HepG2 (cell line): ENCODE measurements around the gene LMAN2. TPM values are rescaled to one million over a fixed set of nuclear protein-coding genes. Genes with fewer than 3 reads are reported as not detected.

ENCODE experiments used
- BORCS8-MEF2B ChIP-seq: sonication (generic); formaldehyde crosslinking; IDR thresholded peaks from 2 replicates; pipeline ENCODE4 v1.8.0; 2022; ENCODE audit warnings: mild to moderate bottlenecking, missing genetic modification reagents
- GABPB1 ChIP-seq: IDR thresholded peaks from 2 replicates; pipeline ENCODE4 v1.6.1; 2016; ENCODE audit warnings: mild to moderate bottlenecking, missing genetic modification reagents, moderate library complexity, missing compliant biosample characterization
- HCFC1 ChIP-seq: fragments of 150-350 bp; IDR thresholded peaks from 2 replicates; pipeline ENCODE4 v1.6.1; 2014; ENCODE audit warnings: low read depth, low read length
- ISL2 ChIP-seq: sonication (generic); formaldehyde crosslinking; IDR thresholded peaks from 2 replicates; pipeline ENCODE4 v1.5.0; 2020; ENCODE audit warnings: missing genetic modification reagents
- POGK ChIP-seq: sonication (generic); formaldehyde crosslinking; conservative IDR thresholded peaks from 2 replicates; pipeline ENCODE4 v1.8.0; 2022; ENCODE audit warnings: mild to moderate bottlenecking, moderate library complexity, missing genetic modification reagents
- RERE ChIP-seq: IDR thresholded peaks from 2 replicates; pipeline ENCODE4 v1.6.1; 2016; ENCODE audit warnings: low read depth, missing genetic modification reagents, missing compliant biosample characterization
- SKI ChIP-seq: fragments of 450-650 bp; IDR thresholded peaks from one replicate; pipeline ENCODE4 v1.6.1; 2018; ENCODE audit warnings: mild to moderate bottlenecking; ENCODE audit not compliant: partially characterized antibody
- TFDP1 ChIP-seq: IDR thresholded peaks from 2 replicates; pipeline ENCODE4 v1.6.1; 2016; ENCODE audit warnings: missing compliant biosample characterization, missing genetic modification reagents, borderline replicate concordance
- THAP9 ChIP-seq: sonication (generic); formaldehyde crosslinking; IDR thresholded peaks from 2 replicates; pipeline ENCODE4; 2020; ENCODE audit warnings: missing genetic modification reagents, mild to moderate bottlenecking, borderline replicate concordance
- XRCC5 ChIP-seq: fragments of 200-400 bp; formaldehyde crosslinking; optimal IDR thresholded peaks from 2 replicates; pipeline ENCODE3; 2017; ENCODE audit warnings: mild to moderate bottlenecking, low read length
- ZNF430 ChIP-seq: sonication (generic); formaldehyde crosslinking; IDR thresholded peaks from 2 replicates; pipeline ENCODE4 v1.9.0; 2021; ENCODE audit warnings: mild to moderate bottlenecking, missing genetic modification reagents
- ZSCAN31 ChIP-seq: sonication (generic); formaldehyde crosslinking; IDR thresholded peaks from 2 replicates; pipeline ENCODE4 v1.5.0; 2020; ENCODE audit warnings: low read depth, mild to moderate bottlenecking, missing genetic modification reagents
- polyA plus RNA-seq, 8 experiments: library from polyadenylated mRNA; depleted of rRNA in 3 of 8; stranded (reverse) in 7 of 8; unstranded in 1 of 8; fragments of >200 nt; fragmentation: Illumina TruSeq in 4 of 8; extraction: Trizol in 4 of 8; gene quantifications; 2 replicates each; pipeline versions ENCODE4 v1.2.1 to v1.2.3, GENCODE V29; 2011 to 2016; ENCODE audit warnings: low read depth in 4 of 8, missing spikeins in 1 of 8, mixed read lengths in 1 of 8; ENCODE audit not compliant: insufficient read depth in 1 of 8
- total RNA-seq, 5 experiments: library from RNA; depleted of rRNA; stranded (reverse); fragments of >200 nt; fragmentation: Illumina TruSeq; extraction: Trizol; gene quantifications; 2 replicates each; pipeline ENCODE4 v1.2.3, GENCODE V29; 2016; ENCODE audit warnings: low read depth in 1 of 5

The LMAN2 gene
- total and polyA plus RNA-seq, 2 of the 13 experiments (the other 11 are each of a cell fraction or from before 2014, with no cell fraction given), result 191 to 197 TPM

- TF ChIP-seq TFDP1 (CRISPR knock-in tag), result peak; percentile 76; the same call in 1 of the 2 replicates
- TF ChIP-seq XRCC5, result peak; percentile 93
- peak; percentile 68; the same call in 1 of the 2 replicates for TF ChIP-seq ZNF430
- TF ChIP-seq BORCS8-MEF2B (CRISPR knock-in tag), result no peak
- peak; percentile 82 for TF ChIP-seq HCFC1
- TF ChIP-seq ISL2 (CRISPR knock-in tag), result peak; percentile 42
- TF ChIP-seq RERE, result 0 out of 2 replicates have a peak, but pooled peaks have one; percentile 17
- TF ChIP-seq GABPB1 (CRISPR knock-in tag), result peak; percentile 99
- peak; percentile 83; the same call in 1 of the 2 replicates for TF ChIP-seq POGK (CRISPR knock-in tag)
- TF ChIP-seq SKI, result no peak
- peak; percentile 57; the same call in 1 of the 2 replicates for TF ChIP-seq ZSCAN31
- TF ChIP-seq THAP9 (CRISPR knock-in tag), result peak; percentile 92; the same call in 1 of the 2 replicates
Measured at GRCh38 chr5:177351392-177352329, at the start of gene LMAN2 (continued).
